ENCODE data around the gene ARSB.

DNA sequence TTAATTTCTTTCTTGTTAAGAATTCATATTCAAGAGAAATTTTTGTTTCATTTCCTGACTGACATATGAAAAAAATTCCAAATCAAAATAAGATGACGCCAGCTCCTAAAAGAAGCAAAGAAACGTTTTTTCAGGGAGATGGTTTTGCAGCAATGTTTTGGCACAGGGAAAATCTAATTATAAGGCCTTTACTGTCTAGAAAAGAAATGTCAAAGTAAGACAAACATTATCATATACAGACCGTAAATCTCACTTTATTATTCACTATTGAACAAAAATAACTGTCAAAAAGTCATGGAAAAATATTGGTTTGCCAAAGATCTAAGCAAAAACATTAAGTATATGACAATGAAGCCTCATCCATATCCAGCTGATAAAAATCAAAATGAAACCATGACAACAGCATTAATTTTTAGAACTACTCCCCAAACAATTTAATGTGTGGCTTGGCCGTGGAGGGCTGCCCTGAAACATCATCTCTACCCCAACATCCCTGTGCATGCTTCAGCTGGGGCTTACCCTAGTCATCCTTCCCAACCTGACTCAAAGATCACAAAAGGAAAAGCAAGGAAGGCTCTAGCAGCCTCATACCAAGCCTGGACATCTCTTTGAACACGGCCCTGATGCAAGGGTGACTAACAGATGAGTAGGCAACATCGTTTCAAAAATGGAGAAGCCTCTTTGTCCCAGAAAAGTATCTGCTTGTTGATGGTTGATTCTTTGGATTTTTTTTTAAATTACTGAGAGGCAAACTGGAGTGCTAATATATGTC is 95.6 kb downstream of the ARSB start:
- TF ChIP-seq CTCF (IDR thresholded peaks at IDR 0.05) (no peak), EZH2 (IDR thresholded peaks at IDR 0.05; ENCODE audit: borderline replicate concordance, insufficient read depth, low read depth, low read length, poor library complexity, severe bottlenecking) (no peak)
